Caco-2 (cell line): ENCODE data around the gene CDK5RAP3. TPM values are rescaled to one million over a fixed set of nuclear protein-coding genes. Genes with fewer than 3 reads are reported as not detected.

ENCODE experiments used
- BruUV-seq: library from RNA; stranded (reverse); fragments of 400-500 nt; replicated peaks from 2 replicates; lab custom pipeline; 2021; lab: Mats Ljungman, UMichigan
- CTCF ChIA-PET: fragments of 300-600 bp; sonication (Branson Sonifier 250); formaldehyde crosslinking; loops from one replicate; lab custom pipeline; 2022; ENCODE audit warnings: antibody characterized with exemption; lab: Charles Lee
- POLR2A ChIA-PET: fragments of 300-600 bp; sonication (Branson Sonifier 250); formaldehyde crosslinking; loops from one replicate; lab custom pipeline; 2022; ENCODE audit warnings: antibody characterized with exemption; lab: Charles Lee
- DNase-seq, 2 experiments: peaks; one replicate each; pipeline versions ENCODE4 v3.0.0 to v3.0.0-alpha.2; 2020 to 2022
- H3K27me3 ChIP-seq: replicated peaks from 2 replicates; pipeline ENCODE4 v1.6.0; 2011; ENCODE audit warnings: low read length; ENCODE audit not compliant: control insufficient read depth, insufficient read depth
- H3K36me3 ChIP-seq: 2 replicates; pipeline ENCODE4 v1.5.1; 2011; ENCODE audit warnings: low read length; ENCODE audit not compliant: control insufficient read depth, insufficient read depth
- H3K4me1 ChIP-seq: fragments of 250-450 bp; sonication (Bioruptor Pico); 2 replicates; pipeline ENCODE4 v1.5.1; 2020; ENCODE audit warnings: mild to moderate bottlenecking
- H3K4me3 ChIP-seq: 2 replicates; pipeline ENCODE4 v1.5.1; 2011; ENCODE audit warnings: low read depth, mild to moderate bottlenecking, control low read depth, low read length
- H3K9me3 ChIP-seq: fragments of 250-450 bp; sonication (Bioruptor Pico); 2 replicates; pipeline ENCODE4 v1.5.1; 2020; ENCODE audit warnings: mild to moderate bottlenecking, moderate library complexity
- H3K27ac Mint-ChIP-seq: one replicate; pipeline ENCODE4 v1.8.0; 2022; ENCODE audit warnings: mixed read lengths; ENCODE audit not compliant: unreplicated experiment
- H3K27me3 Mint-ChIP-seq: one replicate; pipeline ENCODE4 v1.8.0; 2022; ENCODE audit warnings: mixed read lengths; ENCODE audit not compliant: insufficient read depth, unreplicated experiment
- H3K36me3 Mint-ChIP-seq: one replicate; pipeline ENCODE4 v1.8.0; 2022; ENCODE audit warnings: mild to moderate bottlenecking, mixed read lengths; ENCODE audit not compliant: insufficient read depth, unreplicated experiment
- H3K4me1 Mint-ChIP-seq: one replicate; pipeline ENCODE4 v1.8.0; 2022; ENCODE audit warnings: low read depth, mixed read lengths; ENCODE audit not compliant: unreplicated experiment
- H3K4me3 Mint-ChIP-seq: one replicate; pipeline ENCODE4 v1.8.0; 2022; ENCODE audit warnings: mild to moderate bottlenecking, moderate library complexity, mixed read lengths; ENCODE audit not compliant: unreplicated experiment
- H3K9me3 Mint-ChIP-seq: one replicate; pipeline ENCODE4 v1.8.0; 2022; ENCODE audit warnings: mixed read lengths; ENCODE audit not compliant: unreplicated experiment
- intact Hi-C: fragments of 100-400 bp; cut with micrococcal nuclease; formaldehyde crosslinking; loops from one replicate; pipeline ENCODE4 v1.10.0; 2022; ENCODE audit not compliant: unreplicated experiment
- total RNA-seq: library from RNA; stranded (reverse); gene quantifications from 2 replicates; pipeline ENCODE4 v1.2.3, GENCODE V29; 2022
- TF ChIP-seq, protein P1 (sequence below), 2 experiments: fragments of 200-600 bp in 1 of 2; IDR thresholded peaks; 1 replicate in 1 of 2; 2 replicates in 1 of 2; pipeline versions ENCODE4 v1.5.1 to v1.8.0; 2011 to 2022; ENCODE audit warnings: antibody characterized with exemption in 1 of 2, control low read depth in 1 of 2, inconsistent platforms in 1 of 2, low read depth in 1 of 2, low read length in 1 of 2, mild to moderate bottlenecking in 1 of 2, moderate library complexity in 1 of 2; ENCODE audit not compliant: insufficient read depth in 1 of 2, severe bottlenecking in 1 of 2, unreplicated experiment in 1 of 2

CDK5RAP3 gene
- total RNA-seq, 1 experiment from 2014 or later, result 425 TPM

DNA sequence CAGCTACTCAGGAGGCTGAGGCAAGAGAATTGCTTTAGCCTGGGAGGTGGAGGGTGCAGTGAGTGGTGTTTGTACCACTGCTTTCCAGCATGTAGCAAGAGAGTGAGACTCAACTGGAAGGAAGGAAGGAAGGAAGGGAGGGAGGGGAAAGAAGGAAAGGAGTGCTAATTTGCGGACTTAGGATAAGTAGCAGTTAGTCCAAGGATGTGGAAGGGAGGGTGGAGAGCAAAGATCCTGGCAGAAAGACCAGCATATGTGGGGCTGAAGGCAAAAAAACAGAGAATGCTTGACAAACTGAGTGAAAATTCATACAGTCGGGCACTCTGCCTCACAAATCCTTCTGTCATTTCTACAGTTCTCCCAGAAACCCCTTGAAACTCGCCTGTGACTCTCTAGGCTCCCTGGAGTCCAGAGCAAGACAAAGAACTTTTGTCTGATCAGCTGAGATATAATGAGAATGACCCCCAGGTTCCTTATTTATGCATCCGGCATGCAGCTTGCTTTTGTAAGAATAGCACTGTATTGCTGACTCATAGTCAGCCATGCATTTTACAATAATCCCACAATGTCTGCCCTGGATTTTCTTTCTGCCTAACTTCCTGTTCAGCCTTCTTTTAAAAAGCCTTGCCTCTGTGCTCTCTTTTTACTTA is 31.5 kb downstream of the CDK5RAP3 start:
- no peaks in the 10 kb centered on the region for H3K27me3 Mint-ChIP-seq
- CTCF ChIA-PET, result interaction anchor here (0.7 to 0.9 kb wide), 2 partner anchors 9 kb away, joined by 4 to 5 read pairs; no protein-coding TSS in a partner anchor
- DNase-seq, result no peak
- Histone ChIP-seq H3K36me3 (no peaks in the 10 kb centered on the region), H3K4me1 (peaks cover 9% of the 10 kb centered on the region), H3K27me3 (no peaks in the 10 kb centered on the region), H3K9me3 (no peaks in the 10 kb centered on the region), H3K4me3 (no peak overlapping the region)
- no TSS peak for BruUV-seq
- H3K36me3 Mint-ChIP-seq, result no peaks in the 10 kb centered on the region
- TF ChIP-seq, protein P1, sequence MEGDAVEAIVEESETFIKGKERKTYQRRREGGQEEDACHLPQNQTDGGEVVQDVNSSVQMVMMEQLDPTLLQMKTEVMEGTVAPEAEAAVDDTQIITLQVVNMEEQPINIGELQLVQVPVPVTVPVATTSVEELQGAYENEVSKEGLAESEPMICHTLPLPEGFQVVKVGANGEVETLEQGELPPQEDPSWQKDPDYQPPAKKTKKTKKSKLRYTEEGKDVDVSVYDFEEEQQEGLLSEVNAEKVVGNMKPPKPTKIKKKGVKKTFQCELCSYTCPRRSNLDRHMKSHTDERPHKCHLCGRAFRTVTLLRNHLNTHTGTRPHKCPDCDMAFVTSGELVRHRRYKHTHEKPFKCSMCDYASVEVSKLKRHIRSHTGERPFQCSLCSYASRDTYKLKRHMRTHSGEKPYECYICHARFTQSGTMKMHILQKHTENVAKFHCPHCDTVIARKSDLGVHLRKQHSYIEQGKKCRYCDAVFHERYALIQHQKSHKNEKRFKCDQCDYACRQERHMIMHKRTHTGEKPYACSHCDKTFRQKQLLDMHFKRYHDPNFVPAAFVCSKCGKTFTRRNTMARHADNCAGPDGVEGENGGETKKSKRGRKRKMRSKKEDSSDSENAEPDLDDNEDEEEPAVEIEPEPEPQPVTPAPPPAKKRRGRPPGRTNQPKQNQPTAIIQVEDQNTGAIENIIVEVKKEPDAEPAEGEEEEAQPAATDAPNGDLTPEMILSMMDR (IDR thresholded peaks at IDR 0.05; ENCODE audit: insufficient read depth in 1 of 2, low read depth in 1 of 2, low read length in 1 of 2, severe bottlenecking in 1 of 2, unreplicated experiment in 1 of 2), result no peak
- intact Hi-C loops, result no loop called here
- no peak overlapping the region for H3K4me3 Mint-ChIP-seq
- peaks cover 11% of the 10 kb centered on the region for H3K4me1 Mint-ChIP-seq
- no peak overlapping the region for H3K27ac Mint-ChIP-seq
- POLR2A ChIA-PET, result interaction anchor here (0.5 kb wide), 1 partner anchor 32 kb away, joined by 3 read pairs; the partner anchor contains the start of gene CDK5RAP3
- H3K9me3 Mint-ChIP-seq, result no peaks in the 10 kb centered on the region

DNA sequence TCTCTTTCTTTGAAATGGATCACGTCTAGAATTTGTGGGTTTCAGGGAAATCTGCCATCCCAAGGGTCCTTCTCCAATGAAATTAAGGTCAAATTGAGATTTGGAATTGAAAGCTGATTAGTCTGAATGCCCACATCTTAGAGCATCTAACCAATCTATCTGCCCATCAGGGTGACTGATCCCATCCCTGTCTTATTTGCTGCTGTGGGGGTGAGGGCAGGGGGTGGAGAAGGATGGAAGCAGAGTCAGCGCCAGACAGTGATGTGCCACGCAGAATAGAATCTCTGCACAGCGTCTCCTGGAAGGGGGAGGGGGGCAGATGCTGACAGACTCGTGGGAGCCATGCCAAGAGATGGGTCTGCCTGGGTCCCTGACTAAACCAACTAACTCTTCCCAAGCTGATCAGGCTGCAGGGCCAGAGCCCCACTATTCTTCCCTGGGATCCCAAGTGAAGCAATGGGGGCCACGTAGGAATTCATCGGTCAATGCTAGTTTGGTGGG is 32.1 kb downstream of the CDK5RAP3 start:
- Mint-ChIP-seq H3K4me1 (peaks cover 11% of the 10 kb centered on the region), H3K27me3 (no peaks in the 10 kb centered on the region), H3K4me3 (no peak overlapping the region), H3K36me3 (no peaks in the 10 kb centered on the region), H3K9me3 (no peaks in the 10 kb centered on the region), H3K27ac (no peak overlapping the region)
- no peak overlapping the region for H3K4me3 ChIP-seq
- BruUV-seq, result no TSS peak
- H3K9me3 ChIP-seq, result no peaks in the 10 kb centered on the region
- intact Hi-C loops, result no loop called here
- H3K27me3 ChIP-seq, result no peaks in the 10 kb centered on the region
- no peaks in the 10 kb centered on the region for H3K36me3 ChIP-seq
- TF ChIP-seq, protein P1 (IDR thresholded peaks at IDR 0.05; ENCODE audit: insufficient read depth in 1 of 2, low read depth in 1 of 2, low read length in 1 of 2, severe bottlenecking in 1 of 2, unreplicated experiment in 1 of 2), result no peak
- peaks cover 9% of the 10 kb centered on the region for H3K4me1 ChIP-seq
- ChIA-PET POLR2A (interaction anchor here (0.8 kb wide), 1 partner anchor 32 kb away, joined by 3 read pairs; the partner anchor contains the start of gene CDK5RAP3), CTCF (interaction anchor here (0.9 to 1.6 kb wide), 4 partner anchors 9 to 52 kb away, joined by 3 to 5 read pairs (median 4); no protein-coding TSS in a partner anchor)
- DNase-seq, result no peak

DNA sequence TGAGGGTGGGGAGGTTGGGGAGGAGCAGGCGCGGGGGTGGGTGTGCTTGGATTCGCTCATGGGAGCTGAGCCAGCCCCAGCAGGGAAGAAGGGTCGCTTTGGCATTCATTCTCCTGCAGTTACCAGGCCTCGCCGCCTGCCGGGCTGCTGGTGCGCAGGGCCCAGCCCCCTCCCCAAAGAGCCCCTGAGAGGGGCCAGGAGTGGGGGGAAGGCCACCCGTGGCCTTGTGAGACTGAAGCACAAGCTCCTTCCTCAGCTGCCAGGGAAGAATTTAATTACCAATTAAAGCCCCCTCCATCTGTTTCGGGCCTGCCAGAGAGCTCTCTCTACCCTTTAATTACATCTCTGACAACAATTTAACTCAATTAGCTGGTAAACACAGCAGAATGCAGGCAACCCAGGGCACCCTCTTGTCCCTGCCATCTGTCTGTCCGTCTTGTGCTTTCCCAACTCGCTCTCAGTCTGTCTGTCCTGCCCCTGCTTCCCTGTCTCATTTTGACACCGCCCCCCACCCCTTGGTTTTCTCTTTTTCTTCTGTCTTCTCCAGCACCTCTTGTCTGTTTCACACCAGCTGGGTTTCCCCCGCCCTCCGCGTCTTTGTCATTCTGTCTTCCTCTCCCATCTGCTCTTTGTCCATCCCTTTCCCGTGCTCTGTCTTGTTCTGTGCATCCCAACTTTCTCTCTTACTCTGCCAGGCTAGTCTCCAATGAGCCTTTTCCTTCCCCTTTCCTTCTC is 32.7 kb downstream of the CDK5RAP3 start:
- Mint-ChIP-seq H3K27me3 (no peaks in the 10 kb centered on the region), H3K4me3 (no peak overlapping the region), H3K36me3 (no peaks in the 10 kb centered on the region), H3K4me1 (peaks cover 14% of the 10 kb centered on the region), H3K27ac (no peak overlapping the region), H3K9me3 (no peaks in the 10 kb centered on the region)
- no peak for DNase-seq
- intact Hi-C loops, result no loop called here
- H3K27me3 ChIP-seq, result no peaks in the 10 kb centered on the region
- CTCF ChIA-PET, result interaction anchor here (1.0 to 1.6 kb wide), 5 partner anchors 15 to 57 kb away, joined by 3 to 9 read pairs (median 4); partner anchors contain the start of gene CDK5RAP3
- no TSS peak for BruUV-seq
- TF ChIP-seq, protein P1 (IDR thresholded peaks at IDR 0.05; ENCODE audit: insufficient read depth in 1 of 2, low read depth in 1 of 2, low read length in 1 of 2, severe bottlenecking in 1 of 2, unreplicated experiment in 1 of 2), result no peak
- POLR2A ChIA-PET, result interaction anchor here (0.8 kb wide), 1 partner anchor 33 kb away, joined by 3 read pairs; the partner anchor contains the start of gene CDK5RAP3
- no peaks in the 10 kb centered on the region for H3K9me3 ChIP-seq
- H3K4me1 ChIP-seq, result peaks cover 11% of the 10 kb centered on the region
- H3K36me3 ChIP-seq, result no peaks in the 10 kb centered on the region
- H3K4me3 ChIP-seq, result no peak overlapping the region
